ENCODE results near the gene TCEA3. TPM values are rescaled to one million over a fixed set of nuclear protein-coding genes. Genes with fewer than 3 reads are reported as not detected.

TCEA3 gene
- total and polyA plus RNA-seq, 2 of the 4 experiments (the other 2 are of a cell fraction): 3.0 to 6.3 TPM

- Histone ChIP-seq H2AK9ac (replicated peaks; ENCODE audit: low read depth, low read length, poor library complexity) (no peak overlapping the region), H3K56ac (ENCODE audit: extremely low read depth, insufficient read depth, low read length) (no peak overlapping the region), H3K27me3 (ENCODE audit: control insufficient read depth, insufficient read depth, low read length) (no peaks in the 10 kb centered on the region), H4K8ac (ENCODE audit: low read depth in 2 of 2, low read length in 2 of 2) (no peak overlapping the region), H4K5ac (ENCODE audit: low read depth, low read length) (no peak overlapping the region), H2BK20ac (ENCODE audit: low read depth, low read length) (no peak overlapping the region), H3K36me3 (ENCODE audit: control insufficient read depth, insufficient read depth, low read length) (peaks cover 2% of the 10 kb centered on the region; the same call in 1 of the 2 replicates), H3K4ac (ENCODE audit: low read depth, low read length) (no peak overlapping the region), H3K9ac (ENCODE audit: low read depth, low read length) (no peak overlapping the region), H3K23ac (ENCODE audit: low read depth, low read length) (no peak overlapping the region), H3K4me3 (ENCODE audit: insufficient read depth, low read depth, low read length) (no peak overlapping the region), H4K20me1 (ENCODE audit: insufficient read depth, low read length) (peaks cover 3% of the 10 kb centered on the region; the same call in 1 of the 2 replicates), H2AFZ (replicated peaks; ENCODE audit: low read length, poor library complexity) (no peak overlapping the region), H2BK15ac (ENCODE audit: low read depth, low read length) (no peak overlapping the region; the same call in 2 of the 3 replicates), H3K9me1 (ENCODE audit: insufficient read depth, low read length) (peaks cover 21% of the 10 kb centered on the region), H3K4me1 (ENCODE audit: control insufficient read depth, insufficient read depth, low read length) (peaks cover 17% of the 10 kb centered on the region), H2BK5ac (ENCODE audit: low read depth, low read length, poor library complexity, severe bottlenecking) (no peak overlapping the region), H3K27ac (ENCODE audit: insufficient read depth, low read length) (no peak overlapping the region), H3K18ac (ENCODE audit: low read depth, low read length) (no peak overlapping the region), H2AK5ac (ENCODE audit: low read depth, low read length) (no peak overlapping the region), H3K4me2 (ENCODE audit: low read depth, low read length) (no peak overlapping the region), H3K14ac (replicated peaks; ENCODE audit: low read depth, low read length) (no peak overlapping the region), H3K9me3 (ENCODE audit: control insufficient read depth, insufficient read depth, low read length) (no peaks in the 10 kb centered on the region), H2BK120ac (ENCODE audit: low read depth, low read length) (no peak overlapping the region), H3K79me1 (ENCODE audit: low read depth in 1 of 2, low read length in 2 of 2) (peaks cover 0 to 7% of the 10 kb centered on the region in 2 experiments; a peak in 1 of 4 replicates), H4K91ac (ENCODE audit: insufficient read depth, low read depth, low read length) (no peak overlapping the region)
- in situ Hi-C loops (cut with MboI; ENCODE audit: low sequenced_read_pairs): no loop called here
- TF ChIP-seq BHLHE40 (IDR thresholded peaks at IDR 0.05; ENCODE audit: low read depth, low read length): no peak
- no peak for TF ChIP-seq MXI1 (IDR thresholded peaks at IDR 0.05; ENCODE audit: borderline replicate concordance, low read depth, low read length)
- TF ChIP-seq CTCF (conservative IDR thresholded peaks at IDR 0.05; ENCODE audit: low read depth, low read length): no peak
- TF ChIP-seq MAZ (IDR thresholded peaks at IDR 0.05; ENCODE audit: borderline replicate concordance, low read depth, low read length): no peak
- no peak for TF ChIP-seq CEBPB (IDR thresholded peaks at IDR 0.05; ENCODE audit: low read depth, low read length)
- TF ChIP-seq, protein P1, sequence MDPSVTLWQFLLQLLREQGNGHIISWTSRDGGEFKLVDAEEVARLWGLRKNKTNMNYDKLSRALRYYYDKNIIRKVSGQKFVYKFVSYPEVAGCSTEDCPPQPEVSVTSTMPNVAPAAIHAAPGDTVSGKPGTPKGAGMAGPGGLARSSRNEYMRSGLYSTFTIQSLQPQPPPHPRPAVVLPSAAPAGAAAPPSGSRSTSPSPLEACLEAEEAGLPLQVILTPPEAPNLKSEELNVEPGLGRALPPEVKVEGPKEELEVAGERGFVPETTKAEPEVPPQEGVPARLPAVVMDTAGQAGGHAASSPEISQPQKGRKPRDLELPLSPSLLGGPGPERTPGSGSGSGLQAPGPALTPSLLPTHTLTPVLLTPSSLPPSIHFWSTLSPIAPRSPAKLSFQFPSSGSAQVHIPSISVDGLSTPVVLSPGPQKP (IDR thresholded peaks at IDR 0.05; ENCODE audit: borderline replicate concordance, low read depth, low read length): no peak
- TF ChIP-seq CHD1 (IDR thresholded peaks at IDR 0.05; ENCODE audit: low read depth, low read length): no peak
- no peak for TF ChIP-seq MAFK (IDR thresholded peaks at IDR 0.05; ENCODE audit: low read depth, low read length)
- TF ChIP-seq RAD21 (IDR thresholded peaks at IDR 0.05; ENCODE audit: low read length): no peak
- no peak for TF ChIP-seq RCOR1 (IDR thresholded peaks at IDR 0.05; ENCODE audit: insufficient replicate concordance, low read length)
- no peak for TF ChIP-seq USF2 (IDR thresholded peaks at IDR 0.05; ENCODE audit: low read depth, low read length)
- no peak for TF ChIP-seq RFX5 (IDR thresholded peaks at IDR 0.05; ENCODE audit: low read depth, low read length)
- no peak for TF ChIP-seq POLR2A (IDR thresholded peaks at IDR 0.05; ENCODE audit: low read depth, low read length)
- no peak for TF ChIP-seq FOS (IDR thresholded peaks at IDR 0.05; ENCODE audit: low read depth, low read length)
- no peak for TF ChIP-seq NFE2L2 (IDR thresholded peaks at IDR 0.05; ENCODE audit: low read depth, low read length)
- no peak for TF ChIP-seq SMC3 (IDR thresholded peaks at IDR 0.05; ENCODE audit: low read depth, low read length)
- intact Hi-C loops (cut with micrococcal nuclease): no loop called here
- DNase-seq (no peak), ATAC-seq (ENCODE audit: low read depth) (no peak)
- ChIA-PET CTCF (no interaction called here), POLR2A (ENCODE audit: unreplicated experiment) (no interaction called here)
- 83% methylated on average over 3 of the region's 3 CpGs; no CpG with 5 or more reads in 1 of the 2 experiments for WGBS, 2 experiments (ENCODE audit: extremely low coverage in 2 of 2, insufficient read length in 1 of 2)
- dilution Hi-C loops (cut with HindIII; ENCODE audit: low sequenced_read_pairs, unreplicated experiment): no loop called here
- BruUV-seq (replicated peaks): no TSS peak
Measured at GRCh38 chr1:23405946-23406345, 18.6 kb downstream of the TCEA3 start.

All from IMR-90 (cell line).